ENCODE measurements around the gene CASZ1.

CASZ1 gene

GRCh38 chr1:10625554-10625953 is 170.9 kb downstream of the CASZ1 start:
- peak overlapping the region in 3 of 21 experiments; percentile 5 to 43 (median 21) for H3K27ac ChIP-seq
- no peak overlapping the region for H3K4me3 ChIP-seq

DNA sequence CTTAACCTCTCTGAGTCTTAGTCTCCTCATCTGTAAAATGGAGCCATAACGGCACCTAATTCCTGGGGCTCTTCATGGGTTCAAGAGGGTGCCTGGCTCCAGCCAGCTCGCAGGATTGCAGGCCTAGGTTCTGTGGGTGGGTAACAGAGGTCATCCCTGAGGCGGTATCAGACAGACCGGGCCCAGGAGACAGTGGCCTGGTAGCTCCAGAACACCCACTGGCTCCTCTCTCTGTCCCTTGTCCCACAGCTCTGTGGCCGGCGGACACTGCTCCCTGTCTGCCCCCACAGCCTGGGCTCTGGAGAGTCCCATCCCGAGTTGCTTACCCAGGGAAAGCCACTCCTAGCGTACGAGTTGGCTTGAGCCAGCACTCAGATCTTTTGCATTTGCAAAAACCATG is 171.4 kb downstream of the CASZ1 start:
- Histone ChIP-seq H3K27ac (no peak overlapping the region), H3K4me3 (no peak overlapping the region)

- H3K27ac ChIP-seq = no peak overlapping the region
- H3K4me3 ChIP-seq = no peak overlapping the region
Measured at GRCh38 chr1:10624256-10625050, 172.0 kb downstream of the CASZ1 start.

GRCh38 chr1:10623686-10624145 is 172.7 kb downstream of the CASZ1 start:
- Histone ChIP-seq H3K4me3 (no peak overlapping the region), H3K27ac (no peak overlapping the region)

GRCh38 chr1:10622910-10623685 is 173.3 kb downstream of the CASZ1 start:
- H3K27ac ChIP-seq = no peak overlapping the region

GRCh38 chr1:10621906-10622305 is 174.5 kb downstream of the CASZ1 start:
- no peak overlapping the region for H3K27ac ChIP-seq
- no peak overlapping the region for H3K4me3 ChIP-seq

More at GRCh38 chr1:10622910-10623685, 173.3 kb downstream of the CASZ1 start:
- no peak overlapping the region for H3K4me3 ChIP-seq

DNA sequence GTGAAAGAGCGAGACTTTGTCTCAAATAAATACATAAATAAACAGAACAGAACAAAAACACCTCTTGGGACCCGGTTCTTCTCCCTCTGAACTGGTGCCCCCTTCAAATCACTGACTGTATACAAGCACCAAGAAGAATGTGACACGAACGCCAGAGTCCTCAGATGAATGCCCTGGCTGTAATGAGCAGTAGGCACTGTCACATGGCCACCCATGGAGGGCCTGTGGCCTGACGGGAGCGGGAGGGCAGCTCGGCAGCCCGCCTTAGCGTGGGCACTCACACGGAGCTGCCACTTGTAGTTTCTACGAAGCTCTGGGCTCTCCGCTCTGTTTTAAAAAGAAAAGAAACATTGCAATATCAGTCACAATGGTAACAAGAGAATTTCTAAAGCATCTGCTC is 175.7 kb downstream of the CASZ1 start:
- Histone ChIP-seq H3K27ac (no peak overlapping the region), H3K4me3 (no peak overlapping the region)

DNA sequence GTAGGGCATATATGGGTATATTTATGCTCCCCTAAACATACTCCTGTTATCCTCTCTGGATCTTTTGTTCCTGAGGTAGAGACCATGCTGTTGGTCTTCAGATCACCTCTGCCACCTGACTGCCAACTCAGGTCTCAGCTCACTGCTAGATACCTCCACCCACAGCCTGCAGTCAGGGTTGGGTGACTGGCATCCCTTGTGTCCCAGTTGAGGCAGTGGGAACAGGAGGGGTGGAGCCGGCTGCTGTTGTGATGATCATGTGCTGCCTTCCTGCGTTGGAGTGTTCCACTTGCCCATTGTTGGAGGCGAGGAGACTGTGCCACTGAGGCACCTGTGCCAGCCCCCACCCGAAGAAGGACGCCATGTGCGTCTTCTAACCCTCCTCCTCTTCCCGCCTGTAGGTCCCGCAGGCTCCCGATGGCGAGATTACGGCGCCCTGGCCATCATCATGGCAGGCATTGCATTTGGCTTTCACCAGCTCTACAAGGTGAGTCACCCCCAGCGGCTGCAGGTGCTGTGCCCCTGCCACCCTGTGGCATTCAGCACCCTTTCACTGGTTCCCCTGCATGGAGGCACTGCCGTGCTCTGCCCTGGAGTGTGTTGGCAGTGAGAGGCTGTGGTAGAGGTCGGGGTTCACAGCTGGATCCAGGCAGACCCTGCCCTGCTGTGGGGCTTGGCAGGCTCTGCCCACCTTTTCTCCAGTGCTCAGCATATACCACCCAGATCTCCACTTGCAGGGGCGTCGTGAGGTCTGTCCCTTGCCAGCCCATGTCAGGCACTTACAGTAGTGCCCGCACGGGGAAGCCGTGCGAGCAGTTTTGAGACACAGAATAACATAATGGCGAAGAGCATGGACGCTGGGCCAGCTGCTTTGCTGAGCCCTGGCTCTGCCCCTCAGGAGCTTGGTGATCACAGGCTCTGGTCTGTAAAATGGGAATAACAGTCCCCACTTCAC is 178.2 kb downstream of the CASZ1 start:
- H3K4me3 ChIP-seq = no peak overlapping the region
- no peak overlapping the region for H3K27ac ChIP-seq

DNA sequence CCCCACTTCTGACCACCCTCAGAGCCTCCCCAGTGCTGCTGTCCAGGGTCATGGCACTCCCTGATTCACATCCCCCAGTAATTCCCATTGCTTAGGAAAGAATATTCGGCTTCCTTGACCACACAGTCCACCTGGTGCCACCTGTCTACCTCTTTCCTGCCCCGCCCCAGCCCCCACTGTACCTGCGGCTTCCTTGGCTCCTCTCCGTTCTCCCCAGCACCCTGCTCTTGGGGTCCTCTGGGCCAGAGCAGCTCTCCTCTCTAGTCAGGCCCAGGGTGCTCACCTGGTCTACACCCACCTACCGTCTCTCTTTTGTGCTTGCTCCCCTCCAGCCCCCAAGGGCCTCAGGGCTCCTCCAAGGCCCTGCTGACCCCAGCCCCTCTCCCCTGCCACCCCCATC is 179.1 kb downstream of the CASZ1 start:
- Histone ChIP-seq H3K27ac (no peak overlapping the region), H3K4me3 (no peak overlapping the region)

- H3K4me3 ChIP-seq = no peak overlapping the region
- no peak overlapping the region for H3K27ac ChIP-seq
Measured at GRCh38 chr1:10616696-10617095, 179.8 kb downstream of the CASZ1 start.

GRCh38 chr1:10615932-10616671 is 180.3 kb downstream of the CASZ1 start:
- no peak overlapping the region for H3K4me3 ChIP-seq
- no peak overlapping the region for H3K27ac ChIP-seq

DNA sequence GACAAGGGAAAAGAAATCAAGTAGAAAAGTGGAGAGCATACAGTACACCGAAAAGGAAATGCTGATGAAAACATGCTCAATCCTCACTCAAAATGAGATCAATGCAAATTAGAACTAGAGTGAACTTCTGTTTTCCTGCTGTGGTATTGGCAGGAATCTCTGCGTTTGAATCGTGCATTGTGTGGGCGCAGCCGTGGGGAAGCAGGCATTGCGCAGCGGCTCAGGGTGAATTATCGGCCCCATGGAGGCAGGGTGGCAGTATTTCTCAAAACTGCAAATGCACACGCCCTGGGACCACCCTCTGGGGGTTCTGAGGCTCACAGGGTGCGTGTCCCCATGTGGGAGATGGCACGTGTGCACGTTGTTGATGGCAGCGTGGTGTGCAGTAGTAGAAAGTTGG is 181.1 kb downstream of the CASZ1 start:
- H3K4me3 ChIP-seq = no peak overlapping the region
- no peak overlapping the region for H3K27ac ChIP-seq

DNA sequence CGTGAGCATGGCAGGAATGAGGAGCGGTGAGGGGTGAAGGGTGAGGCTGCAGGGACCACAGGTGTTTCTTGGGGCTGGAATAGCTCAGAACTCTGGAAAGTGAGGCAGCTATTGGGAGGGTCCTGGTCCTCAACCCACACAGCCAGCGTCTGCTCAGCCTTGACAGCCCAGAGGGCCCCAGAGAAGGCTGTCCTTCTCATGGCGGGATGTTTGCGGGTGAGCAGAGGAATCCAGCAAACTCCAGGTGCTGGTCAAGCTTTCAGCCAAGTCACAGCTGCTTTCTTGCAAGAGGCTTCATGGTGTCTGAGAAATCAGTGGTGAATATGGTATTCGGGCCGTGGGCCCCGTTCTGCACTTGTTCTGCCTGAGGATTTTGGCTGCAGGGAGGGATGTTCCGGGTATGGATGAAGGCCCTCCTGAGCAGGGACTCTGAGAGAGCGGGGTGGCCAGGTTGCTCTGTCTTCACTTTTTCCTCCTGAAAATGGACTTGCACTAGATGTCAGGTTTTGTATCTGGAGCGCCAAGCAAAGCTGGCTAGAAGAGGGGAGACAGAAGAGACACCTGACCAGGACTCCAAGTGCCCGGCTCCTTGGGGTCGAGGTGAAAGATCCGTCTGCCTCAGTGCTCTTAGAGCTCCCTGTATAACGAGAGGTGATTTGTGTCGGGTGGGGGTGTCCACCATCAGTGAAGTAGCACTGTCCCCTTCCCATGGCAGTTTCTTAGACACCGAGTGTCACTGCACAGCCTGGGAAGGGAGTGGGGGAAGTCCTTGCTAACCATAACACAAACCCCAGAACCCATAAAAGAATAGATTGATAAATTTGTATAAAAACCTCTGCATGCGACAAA is 181.8 kb downstream of the CASZ1 start:
- Histone ChIP-seq H3K27ac (no peak overlapping the region), H3K4me3 (no peak overlapping the region)

- no peak overlapping the region for H3K4me3 ChIP-seq
- H3K27ac ChIP-seq = no peak overlapping the region
Measured at GRCh38 chr1:10613861-10614260, 182.6 kb downstream of the CASZ1 start.

DNA sequence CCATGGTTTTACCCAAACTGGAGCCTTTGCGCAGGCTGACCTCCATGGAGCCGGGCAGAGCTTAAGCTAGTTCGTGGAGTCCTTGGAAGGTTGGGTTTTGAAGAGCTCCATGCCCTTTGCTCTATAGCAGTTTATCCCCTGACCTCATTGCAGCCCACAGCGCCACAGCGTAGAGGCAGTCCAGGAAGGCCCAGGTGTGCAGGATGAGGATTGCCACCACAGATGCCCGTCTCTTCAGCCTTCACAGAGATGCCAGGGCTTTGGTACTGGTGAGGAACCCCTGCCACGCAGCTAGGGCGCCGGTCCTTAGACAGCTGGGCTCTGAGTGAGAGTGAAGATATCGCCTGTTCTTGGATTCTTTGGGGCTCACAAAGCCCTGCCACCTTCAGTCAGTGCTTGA is 183.1 kb downstream of the CASZ1 start:
- H3K27ac ChIP-seq = no peak overlapping the region
- H3K4me3 ChIP-seq = no peak overlapping the region

DNA sequence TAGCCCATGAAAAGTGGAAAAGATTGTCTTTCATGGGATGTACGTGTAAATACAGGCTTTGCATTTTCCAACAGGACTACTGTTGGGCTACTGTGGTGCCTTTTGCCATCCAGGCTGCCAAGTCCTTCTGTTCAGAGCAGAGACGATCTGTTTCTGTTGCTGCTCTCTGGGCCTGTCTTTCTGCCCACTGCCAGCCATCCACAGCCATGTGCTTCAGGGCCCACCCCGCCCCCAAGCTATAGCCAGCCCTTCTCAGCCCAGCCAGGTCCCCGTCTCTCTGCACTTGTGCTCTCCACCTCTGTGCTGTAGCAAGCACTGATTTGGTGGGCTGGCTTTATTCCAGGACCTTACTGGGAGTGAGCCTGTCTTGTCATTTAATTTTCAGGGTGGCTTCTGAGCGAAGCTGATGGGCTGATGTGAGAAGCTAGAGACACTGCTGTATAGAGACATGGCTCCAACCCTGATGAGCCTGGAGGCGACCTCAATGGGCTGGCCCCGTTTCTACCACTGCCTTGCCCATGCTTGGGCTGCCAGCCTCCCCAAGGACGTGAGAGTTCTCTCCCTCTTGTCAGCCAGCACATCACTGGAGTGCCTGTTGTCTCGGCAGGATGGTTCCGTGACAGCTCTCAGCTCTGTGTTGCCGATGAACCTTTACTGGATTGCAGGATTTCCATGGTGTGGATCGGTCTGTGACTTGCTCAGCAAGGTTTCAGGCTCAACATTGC is 183.8 kb downstream of the CASZ1 start:
- Histone ChIP-seq H3K4me3 (no peak overlapping the region), H3K27ac (no peak overlapping the region)

- H3K27ac ChIP-seq = no peak overlapping the region
- no peak overlapping the region for H3K4me3 ChIP-seq
Measured at GRCh38 chr1:10610901-10611600, 185.4 kb downstream of the CASZ1 start.

All from skin epidermis (tissue), 12 donors.